Activated T-helper 1 cell treated with anti-CD3 and anti-CD28 coated beads, Interleukin-2, amount 50 U/mL, for 16 hours (primary cell): ENCODE measurements around the gene LIF.
"Not testable (repeated sequence)": the region's sequence is repeated elsewhere in the genome, so short reads cannot be mapped to it uniquely, and the experiment has no call there.

ENCODE experiments used
- DNase-seq, 2 donors: peaks; one replicate each; pipeline ENCODE4 v3.0.0-alpha.2; 2020; ENCODE audit warnings: low read depth in 1 of 2, low spot score in 1 of 2

Gene LIF

GRCh38 chr22:30245181-30245984 lies 1.2 kb downstream of the LIF start:
- DNase-seq = no peak

- DNase-seq = no peak
These were observed 1.9 kb downstream of the LIF start for GRCh38 chr22:30244641-30245040.

- no peak for DNase-seq
These were observed 2.5 kb downstream of the LIF start for GRCh38 chr22:30244066-30244465.

- DNase-seq = no peak
These were observed 2.9 kb downstream of the LIF start for GRCh38 chr22:30243661-30244060.

- DNase-seq = no peak
These were observed 4.8 kb downstream of the LIF start for GRCh38 chr22:30241576-30242371.

GRCh38 chr22:30240541-30241417 lies 5.8 kb downstream of the LIF start:
- no peak for DNase-seq

- no peak for DNase-seq
These were observed 6.8 kb downstream of the LIF start for GRCh38 chr22:30239488-30240405.

- no peak for DNase-seq
These were observed 7.7 kb downstream of the LIF start for GRCh38 chr22:30238661-30239487.

GRCh38 chr22:30238136-30238535 lies 8.4 kb downstream of the LIF start:
- no peak for DNase-seq

- DNase-seq = no peak
These were observed 9.7 kb downstream of the LIF start for GRCh38 chr22:30236875-30237274.

- DNase-seq = no peak
These were observed 10.8 kb downstream of the LIF start for GRCh38 chr22:30235687-30236170.

- DNase-seq = no peak
These were observed 11.6 kb downstream of the LIF start for GRCh38 chr22:30234786-30235470.

- DNase-seq = not testable (repeated sequence)
These were observed 12.2 kb downstream of the LIF start for GRCh38 chr22:30234325-30234724.

GRCh38 chr22:30233582-30233981 lies 13.0 kb downstream of the LIF start:
- no peak for DNase-seq

GRCh38 chr22:30232716-30233218 lies 13.8 kb downstream of the LIF start:
- DNase-seq = no peak

- DNase-seq = no peak
These were observed 15.6 kb downstream of the LIF start for GRCh38 chr22:30230787-30231461.

- DNase-seq = no peak
These were observed 16.2 kb downstream of the LIF start for GRCh38 chr22:30230330-30230729.
